Esophagus squamous epithelium (tissue), 5 donors: ENCODE results near the gene BBS9. TPM values are rescaled to one million over a fixed set of nuclear protein-coding genes. Genes with fewer than 3 reads are reported as not detected.

Experiments
- DNase-seq: peaks from one replicate; lab custom pipeline; 2025; lab: John Stamatoyannopoulos, UW
- H3K27ac ChIP-seq, 4 donors: fragments of 200-600 bp; sonication (generic); one replicate each; pipeline ENCODE4 v1.5.1; 2016 to 2019; ENCODE audit warnings: mild to moderate bottlenecking in 1 of 4
- H3K27me3 ChIP-seq, 4 donors: fragments of 200-600 bp; sonication (generic); 1 replicate in 3 of 4; 2 replicates in 1 of 4; pipeline versions ENCODE4 v1.5.1 to v1.6.0; 2017 to 2021; ENCODE audit warnings: antibody characterized with exemption in 1 of 4
- H3K36me3 ChIP-seq, 3 donors: fragments of 200-600 bp; sonication (generic); one replicate each; pipeline ENCODE4 v1.5.1; 2016 to 2019
- H3K4me1 ChIP-seq, 3 donors: fragments of 200-600 bp; sonication (generic); one replicate each; pipeline ENCODE4 v1.5.1; 2017 to 2019
- H3K4me3 ChIP-seq, 4 donors: fragments of 200-600 bp; sonication (generic); 1 replicate in 3 of 4; 2 replicates in 1 of 4; pipeline ENCODE4 v1.5.1; 2016 to 2019; ENCODE audit warnings: mild to moderate bottlenecking in 2 of 4, moderate library complexity in 1 of 4
- H3K9me3 ChIP-seq, 3 donors: fragments of 200-600 bp; sonication (generic); one replicate each; pipeline ENCODE4 v1.5.1; 2016 to 2019
- POLR2A ChIP-seq, 4 donors: fragments of 450-650 bp; IDR thresholded peaks; one replicate each; pipeline ENCODE4 v1.6.1; 2017; ENCODE audit warnings: antibody characterized with exemption in 4 of 4, mild to moderate bottlenecking in 4 of 4, moderate library complexity in 3 of 4
- WGBS, 2 donors: methylation state at CpG; one replicate each; pipeline ENCODE4 v1.1.5; 2018; 5-methylcytosine and 5-hydroxymethylcytosine counted together
- intact Hi-C: fragments of 100-400 bp; cut with DNase I; formaldehyde crosslinking; loops from one replicate; pipeline ENCODE4 v1.15.0; 2022
- total RNA-seq, 4 donors: library from RNA; depleted of rRNA; stranded (reverse); fragments of >200 nt; gene quantifications; one replicate each; pipeline ENCODE4 v1.1.0, GENCODE V29; 2016
- TF ChIP-seq, protein P1 (sequence below), 6 experiments: fragments of 450-650 bp in 4 of 6; fragments of 200-600 bp in 2 of 6; sonication (generic) in 2 of 6; IDR thresholded peaks; one replicate each; pipeline ENCODE4 v1.5.1; 2016 to 2019; ENCODE audit warnings: antibody characterized with exemption in 6 of 6, mild to moderate bottlenecking in 4 of 6, moderate library complexity in 4 of 6
- donor health status: DM: yes; HTN: yes; CAD: no.

BBS9 gene
- total RNA-seq, 4 donors from 2014 or later, result 4.8 to 16.8 (median 7.6) TPM

- TF ChIP-seq POLR2A (IDR thresholded peaks at IDR 0.05), result no peak
- TF ChIP-seq, protein P1, sequence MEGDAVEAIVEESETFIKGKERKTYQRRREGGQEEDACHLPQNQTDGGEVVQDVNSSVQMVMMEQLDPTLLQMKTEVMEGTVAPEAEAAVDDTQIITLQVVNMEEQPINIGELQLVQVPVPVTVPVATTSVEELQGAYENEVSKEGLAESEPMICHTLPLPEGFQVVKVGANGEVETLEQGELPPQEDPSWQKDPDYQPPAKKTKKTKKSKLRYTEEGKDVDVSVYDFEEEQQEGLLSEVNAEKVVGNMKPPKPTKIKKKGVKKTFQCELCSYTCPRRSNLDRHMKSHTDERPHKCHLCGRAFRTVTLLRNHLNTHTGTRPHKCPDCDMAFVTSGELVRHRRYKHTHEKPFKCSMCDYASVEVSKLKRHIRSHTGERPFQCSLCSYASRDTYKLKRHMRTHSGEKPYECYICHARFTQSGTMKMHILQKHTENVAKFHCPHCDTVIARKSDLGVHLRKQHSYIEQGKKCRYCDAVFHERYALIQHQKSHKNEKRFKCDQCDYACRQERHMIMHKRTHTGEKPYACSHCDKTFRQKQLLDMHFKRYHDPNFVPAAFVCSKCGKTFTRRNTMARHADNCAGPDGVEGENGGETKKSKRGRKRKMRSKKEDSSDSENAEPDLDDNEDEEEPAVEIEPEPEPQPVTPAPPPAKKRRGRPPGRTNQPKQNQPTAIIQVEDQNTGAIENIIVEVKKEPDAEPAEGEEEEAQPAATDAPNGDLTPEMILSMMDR (IDR thresholded peaks at IDR 0.05), result no peak
- Histone ChIP-seq H3K27me3 (no peaks in the 10 kb centered on the region), H3K4me1 (no peaks in the 10 kb centered on the region), H3K27ac (no peak overlapping the region), H3K36me3 (peaks cover 0 to 7% (median 0%) of the 10 kb centered on the region in 3 donors), H3K4me3 (no peak overlapping the region), H3K9me3 (no peaks in the 10 kb centered on the region)
- 88 to 94% methylated on average over 2 to 3 of the region's 3 CpGs for WGBS, 2 donors
- intact Hi-C loops, result no loop called here
- no peak for DNase-seq
Measured at GRCh38 chr7:33640741-33641140, 511.4 kb downstream of the BBS9 start.

- H3K27ac ChIP-seq, result no peak overlapping the region
- no peaks in the 10 kb centered on the region for H3K27me3 ChIP-seq
- DNase-seq, result no peak
- no peaks in the 10 kb centered on the region for H3K9me3 ChIP-seq
- no peaks in the 10 kb centered on the region for H3K4me1 ChIP-seq
- H3K36me3 ChIP-seq, result peaks cover 0 to 7% (median 0%) of the 10 kb centered on the region in 3 donors
- H3K4me3 ChIP-seq, result no peak overlapping the region
- 65 to 71% methylated on average over 1 of the region's 1 CpG for WGBS, 2 donors
- intact Hi-C loops, result no loop called here
- no peak for TF ChIP-seq POLR2A (IDR thresholded peaks at IDR 0.05)
- TF ChIP-seq, protein P1 (IDR thresholded peaks at IDR 0.05), result no peak
Measured at GRCh38 chr7:33642312-33642711, 512.9 kb downstream of the BBS9 start.

DNA sequence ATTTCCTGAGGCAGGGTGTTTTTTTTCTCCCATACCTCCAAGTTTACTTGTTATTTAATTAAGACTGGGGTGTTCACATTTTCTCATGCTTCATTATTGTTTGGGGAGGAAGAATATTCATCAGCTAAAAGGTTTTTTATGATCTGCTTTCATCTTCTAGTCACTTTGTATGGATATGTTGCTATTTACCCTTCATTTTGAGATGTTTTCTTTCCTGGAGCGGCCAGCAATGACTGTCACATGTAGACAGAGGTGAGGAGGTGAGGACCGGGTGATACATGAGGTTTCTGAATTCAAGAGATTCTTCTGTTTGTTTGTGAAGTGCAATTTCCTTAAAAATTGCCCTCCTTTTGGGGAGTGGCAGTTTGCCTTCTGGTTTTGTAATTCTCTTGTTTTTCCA, 514.2 kb downstream of the BBS9 start:
- H3K27ac ChIP-seq, result no peak overlapping the region
- no peaks in the 10 kb centered on the region for H3K27me3 ChIP-seq
- intact Hi-C loops, result no loop called here
- no peaks in the 10 kb centered on the region for H3K4me1 ChIP-seq
- H3K4me3 ChIP-seq, result no peak overlapping the region
- WGBS, 2 donors, result 40 to 53% methylated on average over 2 of the region's 2 CpGs
- TF ChIP-seq, protein P1 (IDR thresholded peaks at IDR 0.05), result no peak
- no peak for TF ChIP-seq POLR2A (IDR thresholded peaks at IDR 0.05)
- no peaks in the 10 kb centered on the region for H3K9me3 ChIP-seq
- peaks cover 0 to 7% (median 0%) of the 10 kb centered on the region in 3 donors for H3K36me3 ChIP-seq
- DNase-seq, result no peak

DNA sequence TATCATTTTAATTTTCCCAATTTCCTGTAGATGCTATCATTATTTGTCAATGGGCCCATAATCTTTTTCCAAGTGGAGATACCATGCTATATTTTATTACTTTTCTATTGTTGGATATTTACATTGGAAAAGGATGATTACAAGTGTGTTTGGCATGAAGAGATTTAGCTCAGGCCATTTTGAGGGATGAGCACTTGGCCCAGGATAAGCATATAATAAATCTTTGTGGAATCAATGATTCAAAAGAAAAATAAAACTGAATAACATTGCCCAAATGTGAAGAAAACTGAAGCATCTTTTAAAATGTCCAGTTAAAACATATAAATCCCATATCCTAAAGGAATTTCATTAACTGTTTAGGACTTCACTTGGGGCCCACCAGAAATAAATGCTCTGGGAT, 515.1 kb downstream of the BBS9 start:
- no peak for TF ChIP-seq POLR2A (IDR thresholded peaks at IDR 0.05)
- TF ChIP-seq, protein P1 (IDR thresholded peaks at IDR 0.05), result no peak
- Histone ChIP-seq H3K4me1 (no peaks in the 10 kb centered on the region), H3K4me3 (no peak overlapping the region), H3K27me3 (no peaks in the 10 kb centered on the region), H3K36me3 (peaks cover 0 to 7% (median 0%) of the 10 kb centered on the region in 3 donors), H3K27ac (no peak overlapping the region), H3K9me3 (no peaks in the 10 kb centered on the region)
- intact Hi-C loops, result no loop called here
- no peak for DNase-seq

GRCh38 chr7:33645104-33645503, 515.7 kb downstream of the BBS9 start:
- Histone ChIP-seq H3K36me3 (peaks cover 0 to 7% (median 0%) of the 10 kb centered on the region in 3 donors), H3K27ac (no peak overlapping the region), H3K9me3 (no peaks in the 10 kb centered on the region), H3K4me3 (no peak overlapping the region), H3K27me3 (no peaks in the 10 kb centered on the region), H3K4me1 (no peaks in the 10 kb centered on the region)
- no peak for TF ChIP-seq POLR2A (IDR thresholded peaks at IDR 0.05)
- TF ChIP-seq, protein P1 (IDR thresholded peaks at IDR 0.05), result no peak
- intact Hi-C loops, result no loop called here
- DNase-seq, result no peak
- 48 to 52% methylated on average over 2 of the region's 2 CpGs for WGBS, 2 donors
